GM18868 (cell line): ENCODE results near the gene IL17F.

ENCODE experiments used
- ATAC-seq: cut with Tn5 transposase; IDR thresholded peaks from one replicate; pipeline ENCODE4 v1.9.1; 2021; ENCODE audit warnings: mild to moderate bottlenecking, moderate library complexity; ENCODE audit not compliant: unreplicated experiment

IL17F gene

DNA sequence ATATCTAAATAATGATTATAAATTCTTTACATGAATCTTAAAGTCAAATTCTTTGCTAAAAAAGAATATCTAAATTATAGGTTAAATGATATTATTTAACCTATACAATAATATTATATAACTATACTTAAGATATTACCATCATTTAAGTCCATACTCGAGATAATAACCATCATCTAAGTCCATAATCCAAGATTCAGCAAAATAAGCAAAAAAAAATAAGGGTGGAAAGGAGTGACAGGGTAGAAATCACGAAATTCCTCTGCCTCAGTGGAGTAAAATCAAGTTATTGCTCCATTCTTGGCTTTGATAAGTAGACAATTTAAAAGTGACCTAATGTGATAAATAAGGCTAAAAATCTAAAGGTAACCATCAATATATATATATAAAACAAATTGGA lies 48.4 kb downstream of the IL17F start:
- no peak for ATAC-seq

GRCh38 chr6:52191824-52192223 lies 52.5 kb downstream of the IL17F start:
- ATAC-seq = no peak

- ATAC-seq = peak; percentile 65
Measured at GRCh38 chr6:52190409-52190808, 53.9 kb downstream of the IL17F start.

GRCh38 chr6:52189974-52190373 lies 54.3 kb downstream of the IL17F start:
- ATAC-seq = no peak

GRCh38 chr6:52187098-52187497 lies 57.2 kb downstream of the IL17F start:
- no peak for ATAC-seq
